ENCODE results near the gene GFI1.
A peak's percentile ranks its signal among the peaks of the same experiment; 100 is the strongest.
"Not testable (repeated sequence)": the region's sequence is repeated elsewhere in the genome, so short reads cannot be mapped to it uniquely, and the experiment has no call there.

GFI1 gene

GRCh38 chr1:92486251-92487077 is at the start of gene GFI1:
TSS of gene GFI1 (minus strand) at chr1:92486925. CDS start at chr1:92483487, 3,438 bp downstream.
- DNase-seq (ENCODE audit: low read depth) = no peak

- not testable (repeated sequence) for DNase-seq (ENCODE audit: low read depth)
Observed at GRCh38 chr1:92532371-92532770, 45.6 kb upstream of the GFI1 start.

DNA sequence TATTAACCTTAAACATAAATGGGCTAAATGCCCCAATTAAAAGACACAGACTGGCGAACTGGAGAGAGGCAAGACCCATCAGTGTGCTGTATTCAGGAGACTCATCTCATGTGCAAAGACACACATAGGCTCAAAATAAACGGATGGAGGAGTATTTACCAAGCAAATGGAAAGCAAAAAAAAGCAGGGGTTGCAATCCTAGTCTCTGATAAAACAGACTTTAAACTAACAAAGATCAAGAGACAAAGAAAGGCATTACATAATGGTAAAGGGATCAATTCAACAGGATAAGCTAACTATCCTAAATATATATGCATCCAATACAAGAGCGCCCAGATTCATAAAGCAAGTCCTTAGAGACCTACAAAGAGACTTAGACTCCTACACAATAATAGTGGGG is 45.2 kb upstream of the GFI1 start:
- DNase-seq (ENCODE audit: low read depth) = not testable (repeated sequence)

DNA sequence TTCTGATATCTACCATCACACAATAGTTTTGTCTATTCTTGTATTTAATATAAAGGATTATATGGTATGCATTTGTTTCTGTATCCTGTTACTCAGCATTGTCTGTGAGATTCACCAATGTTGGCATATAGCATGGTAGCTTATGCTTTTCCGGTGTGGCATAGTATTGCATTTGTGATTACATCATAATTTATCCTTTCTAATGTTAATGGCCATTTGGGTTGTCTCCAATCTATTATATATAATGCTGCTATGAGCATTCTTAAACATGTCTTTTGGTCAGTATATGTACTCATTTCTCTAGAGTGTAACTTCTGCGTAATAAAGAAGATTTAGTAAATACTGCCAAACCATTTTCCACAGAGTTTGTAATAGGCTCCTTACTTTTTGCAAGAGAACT is 40.9 kb upstream of the GFI1 start:
- no peak for DNase-seq (ENCODE audit: low read depth)

GRCh38 chr1:92524944-92525590 is 38.3 kb upstream of the GFI1 start:
- DNase-seq (ENCODE audit: low read depth) = not testable (repeated sequence)

- no peak for DNase-seq (ENCODE audit: low read depth)
Observed at GRCh38 chr1:92519043-92519442, 32.3 kb upstream of the GFI1 start.

DNA sequence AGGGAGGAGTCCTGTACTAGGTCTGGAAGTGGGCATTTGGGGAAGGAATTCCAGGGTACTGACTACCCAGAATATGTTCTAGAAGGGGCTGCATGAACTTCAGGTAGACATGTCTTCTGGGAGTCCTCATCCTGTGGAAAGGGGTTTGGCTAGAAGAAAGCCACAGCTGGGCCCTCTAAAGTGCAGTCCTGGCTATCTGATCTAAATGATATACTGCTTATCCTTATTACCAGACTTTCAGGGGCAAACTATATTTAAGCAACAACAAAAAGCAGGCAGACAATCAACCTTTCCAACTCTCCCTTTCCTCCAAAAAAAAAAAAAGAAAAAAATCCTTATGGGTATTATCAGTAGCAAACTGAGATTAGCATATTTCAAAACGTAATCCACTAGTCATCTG is 29.8 kb upstream of the GFI1 start:
- no peak for DNase-seq (ENCODE audit: low read depth)

GRCh38 chr1:92515796-92516201 is 29.1 kb upstream of the GFI1 start:
- DNase-seq (ENCODE audit: low read depth) = peak; percentile 55

- no peak for DNase-seq (ENCODE audit: low read depth)
Observed at GRCh38 chr1:92511541-92511940, 24.8 kb upstream of the GFI1 start.

DNA sequence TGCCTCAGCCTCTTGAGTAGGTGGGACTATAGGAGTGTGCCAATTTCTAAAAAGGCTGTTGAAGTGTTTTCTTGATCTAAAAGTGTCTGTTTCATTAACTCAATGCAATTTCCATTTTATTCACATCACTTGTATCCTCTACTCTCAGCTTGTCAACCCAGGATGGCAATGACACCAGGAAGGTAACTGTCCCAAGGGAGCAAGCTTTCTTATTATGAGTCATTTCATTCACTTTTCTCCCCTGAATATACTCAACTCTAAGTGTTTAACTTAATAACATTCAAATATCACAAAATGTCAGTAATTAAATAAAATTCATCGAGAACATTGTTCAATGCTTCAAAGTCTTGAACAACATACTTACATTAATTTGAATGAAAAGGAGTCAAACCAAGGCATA is 22.9 kb upstream of the GFI1 start:
- DNase-seq (ENCODE audit: low read depth) = no peak

DNA sequence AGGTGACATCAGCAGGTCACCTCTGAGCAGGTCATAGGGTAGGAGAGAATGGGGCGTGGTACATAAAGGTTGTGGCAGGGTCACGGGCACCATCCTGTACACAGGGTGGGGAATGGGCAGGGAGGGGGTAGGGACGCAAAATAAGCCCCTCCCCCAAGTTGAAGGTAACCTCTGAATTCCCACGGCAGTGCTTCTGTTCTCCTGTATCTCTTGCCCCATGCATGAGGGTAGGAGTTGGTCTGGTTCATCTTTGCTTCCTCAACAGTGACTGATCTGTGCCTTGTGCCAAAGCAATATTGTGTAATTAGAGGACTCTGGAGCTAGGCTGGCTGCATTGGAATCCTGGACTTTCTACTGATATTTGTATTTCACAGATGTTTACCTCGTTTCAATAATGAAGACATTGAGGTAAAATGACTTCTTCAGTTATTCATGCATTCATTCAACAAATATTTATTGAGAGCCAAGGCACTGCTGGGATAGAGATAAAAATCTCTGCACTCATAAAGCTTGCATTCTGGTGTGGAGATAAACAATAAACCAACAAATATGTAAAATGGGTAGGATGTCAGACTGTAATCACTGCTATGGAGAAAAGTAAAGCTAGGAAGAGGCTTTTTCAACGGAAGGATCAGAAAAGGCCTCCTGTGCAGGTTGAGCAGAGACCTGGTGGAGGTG is 18.4 kb upstream of the GFI1 start:
- peak; percentile 32 for DNase-seq (ENCODE audit: low read depth)

DNA sequence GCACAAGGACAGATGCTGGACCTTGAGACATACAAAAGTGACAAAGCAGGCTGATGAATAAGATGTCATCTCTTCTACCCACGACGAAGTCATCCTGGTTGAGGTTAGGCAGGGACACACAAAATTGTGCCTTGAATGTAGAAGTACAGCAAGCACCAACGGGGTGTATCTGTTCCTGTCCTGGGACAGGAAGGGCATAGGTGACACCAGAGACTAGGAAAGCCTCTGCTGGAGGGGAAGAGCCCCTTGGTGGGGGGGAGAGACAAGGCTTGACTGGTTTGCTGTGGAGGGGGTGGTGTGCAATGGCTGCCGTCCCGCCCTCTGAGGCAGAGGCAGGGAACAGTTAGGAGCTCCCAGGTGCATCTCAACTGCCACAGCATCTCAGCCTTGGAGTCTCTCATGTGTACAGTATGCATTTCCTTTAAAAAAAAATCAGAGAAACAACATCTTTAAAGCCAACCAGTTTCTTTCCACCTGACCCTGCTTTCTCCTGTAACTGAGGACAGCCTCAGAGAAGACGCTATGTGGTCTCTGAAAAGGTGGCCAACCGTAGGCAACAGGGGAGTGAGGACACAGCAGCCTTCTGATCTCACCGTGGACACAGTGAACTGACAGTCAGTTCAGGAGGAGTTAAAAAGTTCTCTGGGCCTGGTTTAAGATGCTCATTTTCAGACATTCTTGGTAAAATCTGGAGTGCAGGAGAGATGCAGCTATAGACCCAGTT is 17.7 kb upstream of the GFI1 start:
- no peak for DNase-seq (ENCODE audit: low read depth)

- no peak for DNase-seq (ENCODE audit: low read depth)
Observed at GRCh38 chr1:92503926-92504285, 17.2 kb upstream of the GFI1 start.

DNA sequence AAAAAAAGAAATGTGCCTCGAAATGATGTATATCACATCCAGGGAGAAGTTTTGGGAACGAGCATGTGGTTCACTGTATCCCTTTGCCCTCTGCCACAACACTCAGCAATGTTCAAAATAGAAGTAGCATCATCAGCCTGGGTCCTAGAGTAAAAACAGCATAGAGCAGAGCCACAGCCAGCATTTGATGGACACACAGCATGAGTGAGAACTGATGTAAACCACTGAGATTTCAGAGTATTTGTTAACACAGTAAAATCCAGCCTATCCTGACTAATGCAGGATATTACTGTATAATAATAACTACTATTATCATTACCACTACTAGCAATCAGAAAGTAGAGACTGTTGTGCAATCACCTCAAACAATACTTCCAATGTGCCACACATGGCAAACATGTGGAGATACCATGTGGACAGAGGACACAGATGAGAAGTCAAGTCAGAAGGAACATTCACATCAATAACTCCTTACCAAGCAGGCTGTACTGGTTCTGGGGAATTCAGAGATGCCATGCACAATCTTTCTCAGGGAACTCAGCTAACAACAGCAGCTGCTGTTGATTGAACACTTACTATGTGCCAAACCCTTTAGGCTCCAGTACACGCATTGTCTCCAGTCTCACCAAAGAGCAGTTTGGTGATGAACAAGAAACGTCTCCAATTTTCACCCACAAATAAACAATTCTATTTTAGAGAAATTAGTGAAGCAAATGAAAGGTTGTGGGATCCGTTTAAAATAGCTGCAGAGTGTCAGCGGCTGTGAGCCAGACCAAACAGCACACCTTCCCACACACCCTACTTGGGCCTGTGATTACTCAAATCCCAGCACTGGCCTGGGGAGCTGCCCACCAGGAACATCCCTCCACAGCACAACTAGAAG is 16.6 kb upstream of the GFI1 start:
- DNase-seq (ENCODE audit: low read depth) = peak; percentile 68

- peak; percentile 52 for DNase-seq (ENCODE audit: low read depth)
Observed at GRCh38 chr1:92502247-92502646, 15.5 kb upstream of the GFI1 start.

DNA sequence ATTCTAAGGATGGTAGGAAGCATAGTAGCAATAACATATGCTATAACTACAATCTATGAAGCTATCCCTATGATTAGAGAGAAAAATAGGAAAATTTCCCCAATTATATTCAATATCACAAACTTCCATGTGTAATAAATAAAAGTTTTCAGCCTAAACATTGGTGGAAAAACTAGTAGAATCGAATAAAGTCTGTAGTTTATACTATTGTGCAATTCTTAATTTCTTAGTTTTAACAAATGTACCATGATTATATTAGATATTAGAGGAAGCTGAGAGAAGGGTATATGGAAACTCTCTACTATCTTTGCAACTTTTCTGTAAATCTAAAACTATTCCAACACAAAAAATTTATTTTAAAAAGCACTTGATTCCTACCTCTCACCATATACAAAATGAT is 13.8 kb upstream of the GFI1 start:
- DNase-seq (ENCODE audit: low read depth) = no peak

GRCh38 chr1:92495392-92496063 is 8.8 kb upstream of the GFI1 start:
- DNase-seq (ENCODE audit: low read depth) = no peak

DNA sequence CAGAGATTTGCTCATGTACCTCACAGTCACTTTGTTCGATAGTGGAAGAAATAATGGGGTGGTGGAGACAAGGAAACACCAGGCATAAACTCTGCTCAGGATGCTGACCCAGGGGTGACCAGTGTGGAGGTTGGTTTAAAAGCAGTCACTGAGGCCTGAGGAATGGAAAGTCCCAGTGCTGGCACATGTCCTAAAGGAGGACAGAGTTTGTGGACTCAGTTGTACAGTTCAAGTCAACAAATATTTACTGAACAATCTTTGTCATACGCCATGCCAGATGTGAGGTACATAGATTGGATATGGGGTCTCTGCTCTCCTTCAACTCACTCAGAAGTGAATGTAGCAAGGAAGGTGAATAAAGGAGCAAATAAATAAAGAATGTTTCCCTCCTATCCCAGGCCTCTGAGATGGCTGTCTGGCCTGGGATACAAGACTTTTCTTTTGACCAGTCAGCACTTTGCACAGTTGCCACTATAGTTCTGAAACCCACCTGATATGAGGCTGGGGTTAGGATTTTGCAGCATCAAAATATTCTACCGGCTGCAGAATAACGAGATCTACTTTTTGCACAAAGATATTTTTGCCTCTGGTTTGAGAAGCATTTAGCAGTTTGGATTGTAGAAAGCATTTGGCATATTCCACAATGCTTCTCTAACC is 7.9 kb upstream of the GFI1 start:
- no peak for DNase-seq (ENCODE audit: low read depth)

- DNase-seq (ENCODE audit: low read depth) = no peak
Observed at GRCh38 chr1:92493139-92493538, 6.4 kb upstream of the GFI1 start.

- DNase-seq (ENCODE audit: low read depth) = no peak
Observed at GRCh38 chr1:92488832-92489231, 2.1 kb upstream of the GFI1 start.

Measured in amniotic epithelial cell (primary cell).